H9 (cell line): ENCODE results near the gene ROR1. TPM values are rescaled to one million over a fixed set of nuclear protein-coding genes. Genes with fewer than 3 reads are reported as not detected.
A peak's percentile ranks its signal among the peaks of the same experiment; 100 is the strongest.

Experiments
- DNase-seq: peaks from one replicate; pipeline ENCODE4 v3.0.0-alpha.2; 2017
- H2AFZ ChIP-seq: one replicate; pipeline ENCODE4 v1.6.1; 2013; ENCODE audit warnings: mild to moderate bottlenecking, low read length, control low read depth, moderate library complexity
- H2AK5ac ChIP-seq: 2 replicates; pipeline ENCODE4 v1.6.1; 2013; ENCODE audit warnings: low read length, control low read depth, mixed read lengths; ENCODE audit not compliant: insufficient read length
- H2BK120ac ChIP-seq: one replicate; pipeline ENCODE4 v1.6.1; 2013; ENCODE audit warnings: low read depth, mild to moderate bottlenecking, low read length, control low read depth, inconsistent platforms; ENCODE audit not compliant: poor library complexity, severe bottlenecking
- H2BK12ac ChIP-seq: 2 replicates; pipeline ENCODE4 v1.6.1; 2013; ENCODE audit warnings: low read length, control low read depth, mixed read lengths, low read depth; ENCODE audit not compliant: insufficient read length
- H2BK15ac ChIP-seq: 2 replicates; pipeline ENCODE4 v1.6.1; 2013; ENCODE audit warnings: low read depth, low read length, control low read depth
- H2BK20ac ChIP-seq: one replicate; pipeline ENCODE4 v1.6.1; 2013; ENCODE audit warnings: low read depth, mild to moderate bottlenecking, low read length, control low read depth, inconsistent platforms; ENCODE audit not compliant: poor library complexity, severe bottlenecking
- H2BK5ac ChIP-seq: 2 replicates; pipeline ENCODE4 v1.6.1; 2013; ENCODE audit warnings: low read length, control low read depth, mixed read lengths; ENCODE audit not compliant: insufficient read length
- H3K14ac ChIP-seq: 2 replicates; pipeline ENCODE4 v1.6.1; 2013; ENCODE audit warnings: low read length, control low read depth; ENCODE audit not compliant: insufficient read depth
- H3K18ac ChIP-seq: 2 replicates; pipeline ENCODE4 v1.6.1; 2013; ENCODE audit warnings: low read depth, mild to moderate bottlenecking, mixed read lengths, low read length, control low read depth; ENCODE audit not compliant: insufficient read length
- H3K23ac ChIP-seq: 2 replicates; pipeline ENCODE4 v1.6.1; 2013; ENCODE audit warnings: low read length, control low read depth, mixed read lengths, low read depth; ENCODE audit not compliant: insufficient read length
- H3K23me2 ChIP-seq: 2 replicates; pipeline ENCODE4 v1.6.1; 2013; ENCODE audit warnings: low read depth, mild to moderate bottlenecking, mixed read lengths, low read length, control low read depth; ENCODE audit not compliant: insufficient read length, poor library complexity, severe bottlenecking
- H3K27ac ChIP-seq: 2 replicates; pipeline ENCODE4 v1.5.1; 2013; ENCODE audit warnings: low read length, control low read depth, mixed read lengths, low read depth; ENCODE audit not compliant: insufficient read length
- H3K27me3 ChIP-seq: 2 replicates; pipeline ENCODE4 v1.6.1; 2013; ENCODE audit warnings: low read length, control low read depth, inconsistent platforms; ENCODE audit not compliant: insufficient read depth
- H3K4ac ChIP-seq: 2 replicates; pipeline ENCODE4 v1.6.1; 2013; ENCODE audit warnings: low read depth, mild to moderate bottlenecking, control low read depth, inconsistent platforms, low read length, moderate library complexity
- H3K4me1 ChIP-seq: 2 replicates; pipeline ENCODE4 v1.6.1; 2013; ENCODE audit warnings: low read length, control low read depth, inconsistent platforms; ENCODE audit not compliant: insufficient read depth
- H3K4me2 ChIP-seq: 2 replicates; pipeline ENCODE4 v1.6.1; 2013; ENCODE audit warnings: low read length, control low read depth, mixed read lengths; ENCODE audit not compliant: insufficient read length, insufficient read depth
- H3K56ac ChIP-seq: 2 replicates; pipeline ENCODE4 v1.6.1; 2013; ENCODE audit warnings: low read depth, mild to moderate bottlenecking, mixed read lengths, low read length, control low read depth; ENCODE audit not compliant: insufficient read length
- H3K79me1 ChIP-seq: 2 replicates; pipeline ENCODE4 v1.6.1; 2013; ENCODE audit warnings: low read depth, mild to moderate bottlenecking, moderate library complexity, low read length, control low read depth, inconsistent platforms; ENCODE audit not compliant: insufficient read depth, poor library complexity, severe bottlenecking
- H3K79me2 ChIP-seq: 2 replicates; pipeline ENCODE4 v1.6.1; 2013; ENCODE audit warnings: low read length, control low read depth, inconsistent platforms; ENCODE audit not compliant: insufficient read depth
- H3K9ac ChIP-seq: 2 replicates; pipeline ENCODE4 v1.6.1; 2013; ENCODE audit warnings: low read length, control low read depth, mixed read lengths; ENCODE audit not compliant: insufficient read length; ENCODE audit errors: extremely low read depth
- H3K9me3 ChIP-seq: one replicate; pipeline ENCODE4 v1.6.1; 2013; ENCODE audit warnings: low read depth, low read length, inconsistent platforms; ENCODE audit not compliant: control insufficient read depth
- H3T11ph ChIP-seq: one replicate; pipeline ENCODE4 v1.6.1; 2013; ENCODE audit warnings: mild to moderate bottlenecking, low read length, control low read depth, inconsistent platforms
- H4K20me1 ChIP-seq: one replicate; pipeline ENCODE4 v1.6.1; 2013; ENCODE audit not compliant: control insufficient read depth, insufficient read length, insufficient read depth
- H4K5ac ChIP-seq: 2 replicates; pipeline ENCODE4 v1.6.1; 2013; ENCODE audit warnings: low read depth, mild to moderate bottlenecking, mixed read lengths, low read length, control low read depth; ENCODE audit not compliant: insufficient read length
- H4K8ac ChIP-seq: replicated peaks from 2 replicates; pipeline ENCODE4 v1.6.1; 2013; ENCODE audit warnings: low read length, control low read depth, mixed read lengths, low read depth; ENCODE audit not compliant: insufficient read length
- H4K91ac ChIP-seq: 2 replicates; pipeline ENCODE4 v1.6.1; 2013; ENCODE audit warnings: low read depth, mild to moderate bottlenecking, moderate library complexity, mixed read lengths, low read length, control low read depth; ENCODE audit not compliant: insufficient read length
- H3K27ac Mint-ChIP-seq, 3 experiments: 2 replicates in 2 of 3; 3 replicates in 1 of 3; pipeline ENCODE4 v1.8.0; 2020 to 2021; ENCODE audit warnings: mixed read lengths in 3 of 3, mild to moderate bottlenecking in 1 of 3, moderate library complexity in 1 of 3
- H3K27me3 Mint-ChIP-seq: 2 replicates; pipeline ENCODE4 v1.8.0; 2021; ENCODE audit warnings: low read depth, mild to moderate bottlenecking, moderate library complexity, mixed read lengths
- H3K36me3 Mint-ChIP-seq, 3 experiments: 2 replicates in 2 of 3; 3 replicates in 1 of 3; pipeline ENCODE4 v1.8.0; 2020 to 2021; ENCODE audit warnings: low read depth in 3 of 3, mixed read lengths in 3 of 3; ENCODE audit not compliant: insufficient read depth in 1 of 3
- H3K4me1 Mint-ChIP-seq, 2 experiments: 2 replicates each; pipeline ENCODE4 v1.8.0; 2020; ENCODE audit warnings: mixed read lengths in 2 of 2
- H3K4me3 Mint-ChIP-seq, 2 experiments: 2 replicates in 1 of 2; 3 replicates in 1 of 2; pipeline ENCODE4 v1.8.0; 2020 to 2021; ENCODE audit warnings: mild to moderate bottlenecking in 2 of 2, mixed read lengths in 2 of 2, moderate library complexity in 1 of 2
- H3K9me3 Mint-ChIP-seq, 2 experiments: 2 replicates in 1 of 2; 3 replicates in 1 of 2; pipeline ENCODE4 v1.8.0; 2020; ENCODE audit warnings: mild to moderate bottlenecking in 2 of 2, mixed read lengths in 2 of 2, moderate library complexity in 1 of 2
- WGBS: extraction: QIAGEN DNeasy Blood & Tissue Kit; methylation state at CpG from one replicate; pipeline ENCODE4 v1.1.7; 2013; ENCODE audit warnings: missing lambda C conversion rate, low lambda C conversion rate, mixed read lengths; ENCODE audit not compliant: insufficient read length; ENCODE audit errors: extremely low coverage; 5-methylcytosine and 5-hydroxymethylcytosine counted together
- total RNA-seq: library from RNA; stranded (reverse); gene quantifications from 2 replicates; pipeline ENCODE4 v1.2.1, GENCODE V29; 2021
- TF ChIP-seq, protein P1 (sequence below): fragments of 200-600 bp; sonication (generic); conservative IDR thresholded peaks from 3 replicates; pipeline ENCODE4 v1.8.0; 2021; ENCODE audit warnings: antibody characterized with exemption, mild to moderate bottlenecking

ROR1 gene
- total RNA-seq, 1 experiment from 2014 or later, result 75.9 TPM

- Histone ChIP-seq H3K9ac (no peak overlapping the region), H3K23me2 (peaks cover 13% of the 10 kb centered on the region), H3K23ac (no peak overlapping the region), H3K4me2 (no peak overlapping the region), H3K9me3 (no peaks in the 10 kb centered on the region), H2BK20ac (no peak overlapping the region), H2BK5ac (no peak overlapping the region), H3K4me1 (peaks cover 38% of the 10 kb centered on the region; the same call in 1 of the 2 replicates), H2AFZ (no peak overlapping the region), H3K18ac (no peak overlapping the region), H2BK15ac (no peak overlapping the region), H3K79me2 (peaks cover 49% of the 10 kb centered on the region), H3K4ac (no peak overlapping the region), H3T11ph (no peak overlapping the region), H2BK12ac (no peak overlapping the region), H4K8ac (no peak overlapping the region), H4K91ac (no peak overlapping the region), H4K20me1 (no peaks in the 10 kb centered on the region), H4K5ac (no peak overlapping the region), H3K14ac (no peak overlapping the region), H3K79me1 (peaks cover 4% of the 10 kb centered on the region), H2BK120ac (no peak overlapping the region), H3K56ac (no peak overlapping the region), H3K27ac (no peak overlapping the region), H2AK5ac (no peak overlapping the region), H3K27me3 (no peaks in the 10 kb centered on the region)
- H3K9me3 Mint-ChIP-seq, result no peaks in the 10 kb centered on the region; a peak in 1 of 5 replicates
- no CpG with 5 or more reads among the region's 2 CpGs for WGBS
- H3K4me1 Mint-ChIP-seq, result peaks cover 74 to 82% of the 10 kb centered on the region in 2 experiments
- H3K27me3 Mint-ChIP-seq, result no peaks in the 10 kb centered on the region
- TF ChIP-seq, protein P1, sequence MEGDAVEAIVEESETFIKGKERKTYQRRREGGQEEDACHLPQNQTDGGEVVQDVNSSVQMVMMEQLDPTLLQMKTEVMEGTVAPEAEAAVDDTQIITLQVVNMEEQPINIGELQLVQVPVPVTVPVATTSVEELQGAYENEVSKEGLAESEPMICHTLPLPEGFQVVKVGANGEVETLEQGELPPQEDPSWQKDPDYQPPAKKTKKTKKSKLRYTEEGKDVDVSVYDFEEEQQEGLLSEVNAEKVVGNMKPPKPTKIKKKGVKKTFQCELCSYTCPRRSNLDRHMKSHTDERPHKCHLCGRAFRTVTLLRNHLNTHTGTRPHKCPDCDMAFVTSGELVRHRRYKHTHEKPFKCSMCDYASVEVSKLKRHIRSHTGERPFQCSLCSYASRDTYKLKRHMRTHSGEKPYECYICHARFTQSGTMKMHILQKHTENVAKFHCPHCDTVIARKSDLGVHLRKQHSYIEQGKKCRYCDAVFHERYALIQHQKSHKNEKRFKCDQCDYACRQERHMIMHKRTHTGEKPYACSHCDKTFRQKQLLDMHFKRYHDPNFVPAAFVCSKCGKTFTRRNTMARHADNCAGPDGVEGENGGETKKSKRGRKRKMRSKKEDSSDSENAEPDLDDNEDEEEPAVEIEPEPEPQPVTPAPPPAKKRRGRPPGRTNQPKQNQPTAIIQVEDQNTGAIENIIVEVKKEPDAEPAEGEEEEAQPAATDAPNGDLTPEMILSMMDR, result peak; percentile 41; the same call in 2 of the 3 replicates
- peak overlapping the region; percentile 17 to 100 (median 99); a peak in 6 of 7 replicates for H3K27ac Mint-ChIP-seq
- H3K4me3 Mint-ChIP-seq, result peak overlapping the region; percentile 93 to 97
- no peak for DNase-seq
- H3K36me3 Mint-ChIP-seq, result peaks cover 2 to 9% (median 4%) of the 10 kb centered on the region in 3 experiments; a peak in 6 of 7 replicates
Measured at GRCh38 chr1:63777286-63777685, 3.5 kb downstream of the ROR1 start.
